ENCODE measurements around the gene SNRK.

DNA sequence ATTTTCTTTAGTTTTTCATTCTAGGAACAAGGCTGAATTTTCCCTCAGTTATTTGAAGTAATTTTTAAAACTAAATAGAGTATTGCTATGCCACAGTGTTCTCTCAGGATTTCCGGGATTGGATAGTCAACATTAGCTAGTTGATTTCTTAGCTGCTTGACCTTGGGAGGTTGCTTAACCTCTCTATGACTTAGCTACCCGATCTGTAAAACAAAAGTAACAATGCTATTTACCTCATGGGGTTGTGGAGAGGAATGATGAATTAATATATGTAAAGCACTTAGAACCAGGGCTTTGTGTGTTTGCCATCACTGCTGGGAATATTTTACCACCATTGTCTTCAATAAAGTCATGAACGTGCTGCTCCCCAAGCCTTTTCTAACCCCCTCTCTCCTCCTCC lies 57.5 kb downstream of the SNRK start:
- TF ChIP-seq POLR2A (IDR thresholded peaks at IDR 0.05; ENCODE audit: borderline replicate concordance, extremely low read depth, insufficient read depth, insufficient read length) (no peak), RAD21 (IDR thresholded peaks at IDR 0.05; ENCODE audit: low read depth) (no peak), CBX3 (IDR thresholded peaks at IDR 0.05; ENCODE audit: low read depth) (no peak)

Data from HCT116 (cell line).